Suprapubic skin (tissue), 3 donors: ENCODE data around the gene NCR2.

ENCODE experiments used
- POLR2A ChIP-seq, 2 donors: fragments of 450-650 bp; IDR thresholded peaks; one replicate each; pipeline ENCODE4 v1.6.1; 2017; ENCODE audit warnings: antibody characterized with exemption in 2 of 2, mild to moderate bottlenecking in 2 of 2, moderate library complexity in 2 of 2
- TF ChIP-seq, protein P1 (sequence below), 2 donors: fragments of 200-600 bp in 1 of 2; fragments of 450-650 bp in 1 of 2; sonication (generic) in 1 of 2; IDR thresholded peaks; one replicate each; pipeline ENCODE4 v1.5.1; 2016 to 2019; ENCODE audit warnings: antibody characterized with exemption in 2 of 2, mild to moderate bottlenecking in 1 of 2, moderate library complexity in 1 of 2

DNA sequence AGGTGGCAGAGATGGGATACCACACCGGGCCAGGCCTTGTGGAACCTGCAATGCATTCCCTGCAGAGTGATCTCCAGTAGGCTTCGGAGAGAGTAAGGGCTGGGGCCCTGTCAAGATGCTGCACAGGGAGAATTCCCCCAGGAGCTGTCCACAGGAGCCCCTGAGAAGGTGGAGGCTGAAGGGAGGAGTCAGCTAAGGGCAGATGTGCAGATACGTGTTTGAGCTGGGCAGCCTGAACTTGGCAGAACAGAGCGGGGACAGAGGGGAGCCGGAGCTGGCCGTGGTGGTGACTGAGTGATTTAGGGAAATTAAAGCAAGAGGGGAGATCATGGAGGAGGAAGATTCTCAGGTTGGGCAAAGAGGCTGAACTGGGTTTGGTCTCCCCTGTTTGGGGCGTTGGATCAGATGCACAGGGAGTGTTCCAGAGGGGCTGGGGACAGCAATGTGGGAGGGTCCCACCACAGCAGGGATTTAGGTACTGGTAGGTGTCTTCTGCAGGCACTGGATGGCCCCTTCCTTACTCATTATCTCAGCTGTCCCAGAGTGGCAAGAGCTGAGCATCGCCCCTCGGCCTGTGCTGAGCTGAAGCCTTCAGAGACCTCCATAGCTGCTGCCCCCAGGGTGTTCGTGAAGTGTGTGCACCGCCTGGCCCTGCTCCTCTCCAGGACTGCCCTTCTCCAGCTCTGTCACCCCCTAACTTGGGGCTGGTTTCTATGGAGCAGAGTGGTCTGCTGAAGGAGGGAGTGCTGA, 3.8 kb upstream of the NCR2 start:
- TF ChIP-seq, protein P1, sequence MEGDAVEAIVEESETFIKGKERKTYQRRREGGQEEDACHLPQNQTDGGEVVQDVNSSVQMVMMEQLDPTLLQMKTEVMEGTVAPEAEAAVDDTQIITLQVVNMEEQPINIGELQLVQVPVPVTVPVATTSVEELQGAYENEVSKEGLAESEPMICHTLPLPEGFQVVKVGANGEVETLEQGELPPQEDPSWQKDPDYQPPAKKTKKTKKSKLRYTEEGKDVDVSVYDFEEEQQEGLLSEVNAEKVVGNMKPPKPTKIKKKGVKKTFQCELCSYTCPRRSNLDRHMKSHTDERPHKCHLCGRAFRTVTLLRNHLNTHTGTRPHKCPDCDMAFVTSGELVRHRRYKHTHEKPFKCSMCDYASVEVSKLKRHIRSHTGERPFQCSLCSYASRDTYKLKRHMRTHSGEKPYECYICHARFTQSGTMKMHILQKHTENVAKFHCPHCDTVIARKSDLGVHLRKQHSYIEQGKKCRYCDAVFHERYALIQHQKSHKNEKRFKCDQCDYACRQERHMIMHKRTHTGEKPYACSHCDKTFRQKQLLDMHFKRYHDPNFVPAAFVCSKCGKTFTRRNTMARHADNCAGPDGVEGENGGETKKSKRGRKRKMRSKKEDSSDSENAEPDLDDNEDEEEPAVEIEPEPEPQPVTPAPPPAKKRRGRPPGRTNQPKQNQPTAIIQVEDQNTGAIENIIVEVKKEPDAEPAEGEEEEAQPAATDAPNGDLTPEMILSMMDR (IDR thresholded peaks at IDR 0.05) = no peak
- no peak for TF ChIP-seq POLR2A (IDR thresholded peaks at IDR 0.05)
